Activated B cell treated with CpG ODN at 0.5 μM for 24 hours (primary cell): ENCODE measurements around the gene SPAG9. TPM values are rescaled to one million over a fixed set of nuclear protein-coding genes. Genes with fewer than 3 reads are reported as not detected.

Source experiments
- ATAC-seq: fragments of 200-7000 bp; cut with Tn5 transposase; one replicate; pipeline ENCODE4 v1.10.0; 2021; ENCODE audit warnings: low read depth, mild to moderate bottlenecking, moderate library complexity
- CTCF ChIA-PET: fragments of 350-600 bp; sonication (Branson Sonifier 250); formaldehyde crosslinking; loops from one replicate; lab custom pipeline; 2021; ENCODE audit warnings: antibody characterized with exemption; lab: Charles Lee
- POLR2A ChIA-PET: fragments of 350-600 bp; sonication (Branson Sonifier 250); formaldehyde crosslinking; loops from one replicate; lab custom pipeline; 2021; ENCODE audit warnings: antibody characterized with exemption; lab: Charles Lee
- DNase-seq: peaks from one replicate; pipeline ENCODE4 v3.0.0; 2022
- H3K27ac Mint-ChIP-seq: one replicate; pipeline ENCODE4 v1.8.0; 2020; ENCODE audit warnings: mixed read lengths
- H3K27me3 Mint-ChIP-seq: one replicate; pipeline ENCODE4 v1.8.0; 2021; ENCODE audit warnings: mixed read lengths
- H3K36me3 Mint-ChIP-seq: one replicate; pipeline ENCODE4 v1.8.0; 2021; ENCODE audit warnings: low read depth, mixed read lengths
- H3K4me1 Mint-ChIP-seq: one replicate; pipeline ENCODE4 v1.8.0; 2021; ENCODE audit warnings: mixed read lengths
- H3K4me3 Mint-ChIP-seq: one replicate; pipeline ENCODE4 v1.8.0; 2020; ENCODE audit warnings: mild to moderate bottlenecking, mixed read lengths
- H3K9me3 Mint-ChIP-seq: one replicate; pipeline ENCODE4 v1.8.0; 2020; ENCODE audit warnings: mixed read lengths
- CTCF ChIP-seq: fragments of 200-600 bp; IDR thresholded peaks from one replicate; pipeline ENCODE4 v1.8.0; 2022; ENCODE audit warnings: antibody characterized with exemption, mild to moderate bottlenecking
- intact Hi-C: fragments of 100-400 bp; cut with micrococcal nuclease; formaldehyde crosslinking; loops from one replicate; pipeline ENCODE4 v1.15.1; 2024
- total RNA-seq: library from RNA; stranded (reverse); gene quantifications from 2 replicates; pipeline ENCODE4 v1.2.3, GENCODE V29; 2022

Gene SPAG9
- total RNA-seq, 1 donor from 2014 or later = 49.3 TPM

GRCh38 chr17:50961282-50962220, 159.1 kb downstream of the SPAG9 start:
- Mint-ChIP-seq H3K9me3 (no peaks in the 10 kb centered on the region), H3K4me3 (no peak overlapping the region), H3K27me3 (no peaks in the 10 kb centered on the region), H3K36me3 (peaks cover 25% of the 10 kb centered on the region), H3K27ac (no peak overlapping the region), H3K4me1 (peaks cover 2% of the 10 kb centered on the region)
- DNase-seq = no peak
- no peak for ATAC-seq
- CTCF ChIA-PET = no interaction called here
- intact Hi-C loops = no loop called here
- no peak for TF ChIP-seq CTCF
- POLR2A ChIA-PET = interaction anchor here (1.0 kb wide), 1 partner anchor 95 kb away, joined by 3 read pairs; the partner anchor contains the start of gene TOB1

- H3K27me3 Mint-ChIP-seq = no peaks in the 10 kb centered on the region
- peaks cover 10% of the 10 kb centered on the region for H3K36me3 Mint-ChIP-seq
- no peak for TF ChIP-seq CTCF
- H3K4me1 Mint-ChIP-seq = peaks cover 2% of the 10 kb centered on the region
- ATAC-seq (no peak), DNase-seq (no peak)
- H3K4me3 Mint-ChIP-seq = no peak overlapping the region
- ChIA-PET CTCF (interaction anchor here (0.9 to 1.8 kb wide), 2 partner anchors 107 to 176 kb away, joined by 3 to 14 read pairs; no protein-coding TSS in a partner anchor), POLR2A (interaction anchor here (0.5 kb wide), 1 partner anchor 280 kb away, joined by 4 read pairs; no protein-coding TSS in a partner anchor)
- H3K27ac Mint-ChIP-seq = no peak overlapping the region
- no peaks in the 10 kb centered on the region for H3K9me3 Mint-ChIP-seq
- intact Hi-C loops = no loop called here
Measured at GRCh38 chr17:50959341-50959740, 161.3 kb downstream of the SPAG9 start.

GRCh38 chr17:50957600-50958575, 162.8 kb downstream of the SPAG9 start:
- ATAC-seq (no peak), DNase-seq (no peak)
- H3K27me3 Mint-ChIP-seq = no peaks in the 10 kb centered on the region
- POLR2A ChIA-PET = interaction anchor here (1.4 to 1.8 kb wide), 3 partner anchors 90 to 105 kb away, joined by 3 to 9 read pairs (median 3); partner anchors contain the start of gene TOB1
- H3K27ac Mint-ChIP-seq = no peak overlapping the region
- TF ChIP-seq CTCF = no peak
- intact Hi-C loops = no loop called here
- H3K4me3 Mint-ChIP-seq = no peak overlapping the region
- CTCF ChIA-PET = interaction anchor here (0.8 to 4.4 kb wide), 6 partner anchors 8 to 175 kb away, joined by 3 to 113 read pairs (median 8); no protein-coding TSS in a partner anchor
- peaks cover 2% of the 10 kb centered on the region for H3K4me1 Mint-ChIP-seq
- H3K9me3 Mint-ChIP-seq = no peaks in the 10 kb centered on the region
- peaks cover 5% of the 10 kb centered on the region for H3K36me3 Mint-ChIP-seq

GRCh38 chr17:50956750-50957523, 163.7 kb downstream of the SPAG9 start:
- H3K9me3 Mint-ChIP-seq = no peaks in the 10 kb centered on the region
- no peak overlapping the region for H3K4me3 Mint-ChIP-seq
- peaks cover 2% of the 10 kb centered on the region for H3K4me1 Mint-ChIP-seq
- H3K36me3 Mint-ChIP-seq = peaks cover 3% of the 10 kb centered on the region
- DNase-seq (peak; percentile 45), ATAC-seq (peak; percentile 92)
- ChIA-PET POLR2A (interaction anchor here (1.5 to 2.3 kb wide), 3 partner anchors 89 to 104 kb away, joined by 3 to 23 read pairs (median 9); partner anchors contain the start of gene TOB1), CTCF (interaction anchor here (0.8 to 4.4 kb wide), 15 partner anchors 9 to 411 kb away, joined by 3 to 113 read pairs (median 4); no protein-coding TSS in a partner anchor)
- H3K27ac Mint-ChIP-seq = no peak overlapping the region
- intact Hi-C loops = loop anchor here (1.0 kb wide), 5 partner anchors 94 to 410 kb away; partner anchors contain the start of gene SPATA20
- no peak for TF ChIP-seq CTCF
- no peaks in the 10 kb centered on the region for H3K27me3 Mint-ChIP-seq
